PC-3 (cell line): ENCODE measurements around the gene P2RY14.

Experiments used
- EZH2 ChIP-seq: fragments of 300-600 bp; sonication (generic); IDR thresholded peaks from one replicate; pipeline ENCODE4 v1.6.1; 2017; ENCODE audit warnings: antibody characterized with exemption, mild to moderate bottlenecking, low read length; ENCODE audit not compliant: unreplicated experiment
- EZH2phosphoT487 ChIP-seq: fragments of 300-600 bp; sonication (generic); IDR thresholded peaks from 2 replicates; pipeline ENCODE4 v1.6.1; 2018; ENCODE audit warnings: mild to moderate bottlenecking, antibody characterized with exemption, low read length, borderline replicate concordance
- TF ChIP-seq, protein P1 (sequence below): fragments of 300-600 bp; sonication (generic); conservative IDR thresholded peaks from 2 replicates; pipeline ENCODE4 v1.5.1; 2017; ENCODE audit warnings: antibody characterized with exemption, low read depth, mild to moderate bottlenecking, low read length

DNA sequence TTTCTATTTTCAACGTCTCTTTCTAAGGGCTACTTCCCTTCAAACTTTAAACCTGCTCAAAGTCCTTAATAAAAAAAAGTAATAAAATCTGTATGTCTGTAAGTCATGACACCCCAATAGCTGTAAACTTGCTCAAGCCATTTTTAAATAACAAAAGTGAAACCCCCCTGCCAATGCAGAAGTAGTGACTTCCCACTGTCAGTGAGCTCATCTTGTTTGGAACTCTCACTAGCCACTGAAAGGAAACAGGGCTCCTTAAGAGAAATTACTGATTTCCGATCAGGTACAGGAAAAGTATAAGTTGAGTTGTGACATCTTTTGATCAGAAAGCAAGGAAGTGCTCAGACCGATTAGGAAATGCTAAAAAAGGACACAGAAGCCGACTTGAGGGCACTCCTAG is 47.7 kb downstream of the P2RY14 start:
- TF ChIP-seq, protein P1, sequence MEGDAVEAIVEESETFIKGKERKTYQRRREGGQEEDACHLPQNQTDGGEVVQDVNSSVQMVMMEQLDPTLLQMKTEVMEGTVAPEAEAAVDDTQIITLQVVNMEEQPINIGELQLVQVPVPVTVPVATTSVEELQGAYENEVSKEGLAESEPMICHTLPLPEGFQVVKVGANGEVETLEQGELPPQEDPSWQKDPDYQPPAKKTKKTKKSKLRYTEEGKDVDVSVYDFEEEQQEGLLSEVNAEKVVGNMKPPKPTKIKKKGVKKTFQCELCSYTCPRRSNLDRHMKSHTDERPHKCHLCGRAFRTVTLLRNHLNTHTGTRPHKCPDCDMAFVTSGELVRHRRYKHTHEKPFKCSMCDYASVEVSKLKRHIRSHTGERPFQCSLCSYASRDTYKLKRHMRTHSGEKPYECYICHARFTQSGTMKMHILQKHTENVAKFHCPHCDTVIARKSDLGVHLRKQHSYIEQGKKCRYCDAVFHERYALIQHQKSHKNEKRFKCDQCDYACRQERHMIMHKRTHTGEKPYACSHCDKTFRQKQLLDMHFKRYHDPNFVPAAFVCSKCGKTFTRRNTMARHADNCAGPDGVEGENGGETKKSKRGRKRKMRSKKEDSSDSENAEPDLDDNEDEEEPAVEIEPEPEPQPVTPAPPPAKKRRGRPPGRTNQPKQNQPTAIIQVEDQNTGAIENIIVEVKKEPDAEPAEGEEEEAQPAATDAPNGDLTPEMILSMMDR = no peak
- TF ChIP-seq EZH2 (no peak), EZH2phosphoT487 (no peak)
